Esophagus squamous epithelium (tissue), 4 donors: ENCODE data around the gene CCDC185.

Experiments
- CTCF ChIP-seq, 6 experiments: fragments of 450-650 bp in 4 of 6; fragments of 200-600 bp in 2 of 6; sonication (generic) in 2 of 6; IDR thresholded peaks; one replicate each; pipeline ENCODE4 v1.5.1; 2016 to 2019; ENCODE audit warnings: antibody characterized with exemption in 6 of 6, mild to moderate bottlenecking in 4 of 6, moderate library complexity in 4 of 6
- POLR2A ChIP-seq, 4 donors: fragments of 450-650 bp; IDR thresholded peaks; one replicate each; pipeline ENCODE4 v1.6.1; 2017; ENCODE audit warnings: antibody characterized with exemption in 4 of 4, mild to moderate bottlenecking in 4 of 4, moderate library complexity in 3 of 4

GRCh38 chr1:223346311-223346710 lies 46.9 kb upstream of the CCDC185 start:
- TF ChIP-seq CTCF (IDR thresholded peaks at IDR 0.05), result no peak
- no peak for TF ChIP-seq POLR2A (IDR thresholded peaks at IDR 0.05)
